SK-N-MC (cell line): ENCODE results near the gene FLT1.

ENCODE experiments used
- EZH2 ChIP-seq: fragments of 200-600 bp; sonication (generic); IDR thresholded peaks from one replicate; pipeline ENCODE4 v1.6.1; 2017; ENCODE audit warnings: antibody characterized with exemption
- FOXP2 ChIP-seq: optimal IDR thresholded peaks from 2 replicates; pipeline ENCODE3; 2011; ENCODE audit warnings: mild to moderate bottlenecking, moderate library complexity; ENCODE audit not compliant: insufficient read depth; ENCODE audit errors: extremely low read length, control extremely low read depth
- POLR2AphosphoS5 ChIP-seq: IDR thresholded peaks from 2 replicates; pipeline ENCODE4 v1.6.1; 2012; ENCODE audit warnings: mild to moderate bottlenecking, low read depth, low read length, borderline replicate concordance

- TF ChIP-seq POLR2AphosphoS5: no peak
- TF ChIP-seq EZH2: no peak
- no peak for TF ChIP-seq FOXP2
These were observed 173.9 kb downstream of the FLT1 start for GRCh38 chr13:28320884-28321574.
